GM12891 (cell line): ENCODE results near the gene AMZ2.
A peak's percentile ranks its signal among the peaks of the same experiment; 100 is the strongest.
"Not testable (repeated sequence)": the region's sequence is repeated elsewhere in the genome, so short reads cannot be mapped to it uniquely, and the experiment has no call there.

Source experiments
- PAX5 ChIP-seq: IDR thresholded peaks from 2 replicates; pipeline ENCODE4 v1.6.1; 2011; ENCODE audit warnings: low read length, moderate library complexity, mild to moderate bottlenecking; ENCODE audit not compliant: insufficient read depth, severe bottlenecking
- POLR2A ChIP-seq: IDR thresholded peaks from 2 replicates; pipeline ENCODE4 v1.6.1; 2011; ENCODE audit warnings: low read depth, low read length, control low read depth
- POLR2AphosphoS5 ChIP-seq: IDR thresholded peaks from 2 replicates; pipeline ENCODE4 v1.6.1; 2011; ENCODE audit warnings: low read depth, low read length, control low read depth
- SPI1 ChIP-seq: IDR thresholded peaks from 2 replicates; pipeline ENCODE4 v1.6.1; 2011; ENCODE audit warnings: low read depth, low read length, control low read depth
- TAF1 ChIP-seq: IDR thresholded peaks from 2 replicates; pipeline ENCODE4 v1.6.1; 2011; ENCODE audit warnings: low read depth, low read length, control low read depth

DNA sequence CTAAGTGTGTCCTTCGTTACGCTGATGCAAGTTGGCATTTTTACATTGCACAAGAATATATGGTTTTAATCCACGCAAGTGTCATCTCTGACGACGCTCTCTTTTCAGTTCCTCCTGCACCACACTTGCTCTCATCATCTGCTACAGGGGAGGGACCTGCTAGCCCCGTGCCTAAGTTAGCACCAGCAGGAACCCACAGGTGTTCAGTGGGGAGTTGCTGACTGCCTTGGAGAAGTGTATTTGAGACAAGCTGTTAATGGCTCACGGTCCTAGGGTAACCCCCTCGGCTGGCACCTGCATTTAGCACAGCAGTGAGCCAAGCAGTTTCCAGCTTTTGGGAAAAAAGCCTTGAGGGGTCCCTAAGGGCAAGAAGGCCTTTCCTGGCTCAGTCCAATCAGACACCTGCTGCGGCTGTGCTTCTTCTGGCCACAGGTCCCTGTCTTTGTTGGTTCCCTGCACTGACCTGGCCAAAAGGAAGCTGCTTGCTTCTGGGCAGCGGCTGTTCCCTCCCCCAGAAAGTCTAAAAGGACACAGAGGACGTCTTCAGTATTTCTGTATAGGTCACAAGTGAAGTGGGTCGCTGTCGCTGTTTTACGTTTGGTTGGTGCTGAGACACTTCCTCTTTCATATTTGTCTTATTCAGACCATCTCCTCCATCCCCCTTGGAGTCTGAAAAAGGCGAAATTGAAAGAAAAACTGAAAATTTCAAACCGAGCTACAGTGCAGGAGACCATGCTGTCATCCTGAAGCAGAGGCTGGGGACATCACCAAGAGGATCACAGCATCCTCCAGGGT is 10.3 kb upstream of the AMZ2 start:
- TF ChIP-seq TAF1, PAX5: not testable (repeated sequence)
- TF ChIP-seq POLR2A (peak; percentile 67), POLR2AphosphoS5 (peak; percentile 64; the same call in 1 of the 2 replicates), SPI1 (peak; percentile 94)
